Neural progenitor cell (in vitro differentiated cells): ENCODE measurements around the gene GTPBP2. TPM values are rescaled to one million over a fixed set of nuclear protein-coding genes. Genes with fewer than 3 reads are reported as not detected.

Experiments
- DNase-seq: peaks from one replicate; pipeline ENCODE4 v3.0.0-alpha.2; 2016; ENCODE audit warnings: low spot score
- H2AFZ ChIP-seq: fragments of 200-600 bp; sonication (generic); replicated peaks from 2 replicates; pipeline ENCODE4 v1.6.1; 2016; ENCODE audit warnings: antibody characterized with exemption
- H3F3A ChIP-seq: fragments of 200-600 bp; sonication (generic); 2 replicates; pipeline ENCODE4 v1.6.1; 2016; ENCODE audit warnings: antibody characterized with exemption, low read depth
- H3K27ac ChIP-seq: fragments of 200-600 bp; sonication (generic); 2 replicates; pipeline ENCODE4 v1.5.1; 2016; ENCODE audit warnings: mild to moderate bottlenecking
- H3K27me3 ChIP-seq: fragments of 200-600 bp; sonication (generic); 2 replicates; pipeline ENCODE4 v1.6.1; 2016; ENCODE audit warnings: mild to moderate bottlenecking, moderate library complexity
- H3K36me3 ChIP-seq: fragments of 200-600 bp; sonication (generic); 2 replicates; pipeline ENCODE4 v1.5.1; 2016
- H3K4me1 ChIP-seq: fragments of 200-600 bp; sonication (generic); 2 replicates; pipeline ENCODE4 v1.6.1; 2016; ENCODE audit warnings: mixed run types
- H3K4me2 ChIP-seq: fragments of 200-600 bp; sonication (generic); 2 replicates; pipeline ENCODE4 v1.6.1; 2016
- H3K4me3 ChIP-seq: fragments of 200-600 bp; sonication (generic); 2 replicates; pipeline ENCODE4 v1.5.1; 2016
- H3K79me2 ChIP-seq: fragments of 200-600 bp; sonication (generic); 2 replicates; pipeline ENCODE4 v1.6.1; 2016; ENCODE audit warnings: low read depth
- H3K9ac ChIP-seq: fragments of 200-600 bp; sonication (generic); 2 replicates; pipeline ENCODE4 v1.6.1; 2016
- H3K9me3 ChIP-seq: fragments of 200-600 bp; sonication (generic); 2 replicates; pipeline ENCODE4 v1.5.1; 2016; ENCODE audit warnings: low read depth
- H4K20me1 ChIP-seq: fragments of 200-600 bp; sonication (generic); 2 replicates; pipeline ENCODE4 v1.6.1; 2016; ENCODE audit warnings: low read depth
- H3K27ac Mint-ChIP-seq: 3 replicates; pipeline ENCODE4 v1.8.0; 2021; ENCODE audit warnings: mixed read lengths
- H3K27me3 Mint-ChIP-seq: 2 replicates; pipeline ENCODE4 v1.8.0; 2022; ENCODE audit warnings: low read depth, mild to moderate bottlenecking, inconsistent platforms, moderate library complexity, mixed read lengths; ENCODE audit not compliant: insufficient read depth
- H3K36me3 Mint-ChIP-seq: 3 replicates; pipeline ENCODE4 v1.8.0; 2021; ENCODE audit warnings: mixed read lengths
- H3K4me1 Mint-ChIP-seq: 3 replicates; pipeline ENCODE4 v1.8.0; 2021; ENCODE audit warnings: mixed read lengths
- H3K4me3 Mint-ChIP-seq: 3 replicates; pipeline ENCODE4 v1.8.0; 2021; ENCODE audit warnings: mild to moderate bottlenecking, moderate library complexity, mixed read lengths
- H3K9me3 Mint-ChIP-seq: 3 replicates; pipeline ENCODE4 v1.8.0; 2020; ENCODE audit warnings: mixed read lengths
- CTCF ChIP-seq: fragments of 200-600 bp; sonication (generic); IDR thresholded peaks from 2 replicates; pipeline ENCODE4 v1.5.1; 2017; ENCODE audit warnings: antibody characterized with exemption, mild to moderate bottlenecking
- EZH2 ChIP-seq: fragments of 200-600 bp; sonication (generic); IDR thresholded peaks from 2 replicates; pipeline ENCODE4 v1.6.1; 2017; ENCODE audit warnings: antibody characterized with exemption, mild to moderate bottlenecking, moderate library complexity
- EZH2phosphoT487 ChIP-seq: fragments of 200-600 bp; sonication (generic); IDR thresholded peaks from 2 replicates; pipeline ENCODE4 v1.6.1; 2017; ENCODE audit warnings: antibody characterized with exemption
- total RNA-seq: library from RNA; depleted of rRNA; stranded (reverse); fragments of >200 nt; gene quantifications from 2 replicates; pipeline ENCODE4 v1.2.3, GENCODE V29; 2015; ENCODE audit warnings: low replicate concordance

Gene GTPBP2
- total RNA-seq, 1 donor from 2014 or later = 45.5 TPM

GRCh38 chr6:43584892-43585570 lies 44.0 kb downstream of the GTPBP2 start:
- Mint-ChIP-seq H3K4me3 (no peak overlapping the region), H3K4me1 (no peaks in the 10 kb centered on the region), H3K27me3 (no peaks in the 10 kb centered on the region), H3K9me3 (peaks cover 2% of the 10 kb centered on the region), H3K27ac (no peak overlapping the region), H3K36me3 (peaks cover 29% of the 10 kb centered on the region)
- Histone ChIP-seq H3K9me3 (no peaks in the 10 kb centered on the region), H3K36me3 (peaks cover 13% of the 10 kb centered on the region), H3K27me3 (no peaks in the 10 kb centered on the region), H2AFZ (no peak overlapping the region), H3K4me1 (no peaks in the 10 kb centered on the region), H4K20me1 (no peaks in the 10 kb centered on the region), H3K79me2 (peaks cover 7% of the 10 kb centered on the region), H3F3A (no peaks in the 10 kb centered on the region), H3K27ac (no peak overlapping the region), H3K4me2 (no peak overlapping the region), H3K4me3 (no peak overlapping the region), H3K9ac (no peak overlapping the region)
- no peak for DNase-seq
- TF ChIP-seq EZH2phosphoT487 (no peak), EZH2 (no peak), CTCF (no peak)

- Mint-ChIP-seq H3K4me3 (no peak overlapping the region), H3K9me3 (peaks cover 2% of the 10 kb centered on the region), H3K36me3 (peaks cover 23% of the 10 kb centered on the region), H3K27ac (no peak overlapping the region), H3K4me1 (peaks cover 13% of the 10 kb centered on the region), H3K27me3 (peaks cover 2% of the 10 kb centered on the region)
- Histone ChIP-seq H3K36me3 (peaks cover 1% of the 10 kb centered on the region), H3F3A (peaks cover 8% of the 10 kb centered on the region), H3K9ac (no peak overlapping the region), H2AFZ (no peak overlapping the region), H3K27ac (no peak overlapping the region), H3K4me1 (peaks cover 4% of the 10 kb centered on the region), H3K9me3 (no peaks in the 10 kb centered on the region), H3K79me2 (peaks cover 25% of the 10 kb centered on the region), H3K4me3 (no peak overlapping the region), H4K20me1 (no peaks in the 10 kb centered on the region), H3K4me2 (no peak overlapping the region), H3K27me3 (no peaks in the 10 kb centered on the region)
- TF ChIP-seq CTCF (no peak), EZH2 (no peak), EZH2phosphoT487 (no peak)
- DNase-seq = no peak
Measured at GRCh38 chr6:43582911-43583310, 46.2 kb downstream of the GTPBP2 start.

- Histone ChIP-seq H3K36me3 (no peaks in the 10 kb centered on the region), H3K9me3 (no peaks in the 10 kb centered on the region), H3K79me2 (peaks cover 59% of the 10 kb centered on the region), H3K4me1 (peaks cover 18% of the 10 kb centered on the region), H3K4me3 (no peak overlapping the region), H2AFZ (no peak overlapping the region), H3K27me3 (no peaks in the 10 kb centered on the region), H3K9ac (no peak overlapping the region), H3F3A (peaks cover 30% of the 10 kb centered on the region), H4K20me1 (peaks cover 9% of the 10 kb centered on the region), H3K4me2 (no peak overlapping the region), H3K27ac (no peak overlapping the region)
- peak overlapping the region; percentile 21 for H3K4me3 Mint-ChIP-seq
- H3K27me3 Mint-ChIP-seq = peaks cover 2% of the 10 kb centered on the region
- no peak for DNase-seq
- TF ChIP-seq EZH2 (no peak), CTCF (no peak), EZH2phosphoT487 (no peak)
- H3K27ac Mint-ChIP-seq = peak overlapping the region; percentile 29
- H3K36me3 Mint-ChIP-seq = peaks cover 13% of the 10 kb centered on the region
- peaks cover 2% of the 10 kb centered on the region for H3K9me3 Mint-ChIP-seq
- H3K4me1 Mint-ChIP-seq = peaks cover 34% of the 10 kb centered on the region
Measured at GRCh38 chr6:43579171-43579570, 49.9 kb downstream of the GTPBP2 start.
